SH-SY5Y (cell line): ENCODE measurements around the gene GALNT18.

Experiments
- GATA2 ChIP-seq: IDR thresholded peaks from 2 replicates; pipeline ENCODE4 v1.6.1; 2011; ENCODE audit warnings: mild to moderate bottlenecking, low read depth, low read length
- GATA3 ChIP-seq: IDR thresholded peaks from 2 replicates; pipeline ENCODE4 v1.6.1; 2011; ENCODE audit warnings: low read depth, mild to moderate bottlenecking, low read length, moderate library complexity

GRCh38 chr11:11243590-11244469, 378.0 kb downstream of the GALNT18 start:
- no peak for TF ChIP-seq GATA3
- no peak for TF ChIP-seq GATA2
